HEK293T (cell line): ENCODE data around the gene SIK2.

ENCODE experiments used
- ELF4 ChIP-seq: fragments of 450-650 bp; IDR thresholded peaks from 2 replicates; pipeline ENCODE4 v1.6.1; 2017; ENCODE audit warnings: antibody characterized with exemption
- FOXA1 ChIP-seq: fragments of 450-650 bp; IDR thresholded peaks from 2 replicates; pipeline ENCODE4 v1.6.1; 2016; ENCODE audit warnings: mild to moderate bottlenecking
- SP1 ChIP-seq: fragments of 450-650 bp; IDR thresholded peaks from 2 replicates; pipeline ENCODE4 v1.6.1; 2017
- SUZ12 ChIP-seq: fragments of 450-650 bp; IDR thresholded peaks from 2 replicates; pipeline ENCODE4 v1.6.1; 2016; ENCODE audit warnings: mild to moderate bottlenecking

GRCh38 chr11:111561306-111561705 is 40.9 kb upstream of the SIK2 start:
- TF ChIP-seq ELF4 (no peak), SUZ12 (no peak), SP1 (no peak), FOXA1 (no peak)
